Keratinocyte (primary cell): Measurements from ENCODE around the gene RERE. TPM values are rescaled to one million over a fixed set of nuclear protein-coding genes. Genes with fewer than 3 reads are reported as not detected.

Experiments used
- DNase-seq: peaks from one replicate; pipeline ENCODE4 v3.0.0-alpha.2; 2011; ENCODE audit warnings: low read depth, missing footprints, low spot score
- FAIRE-seq: peaks from 2 replicates; lab custom pipeline; 2011; peaks lifted over from hg19 to GRCh38; lab: Jason Lieb, UNC
- H2AFZ ChIP-seq: 2 replicates; pipeline ENCODE4 v1.6.0; 2012; ENCODE audit warnings: low read length, control low read depth, inconsistent platforms; ENCODE audit not compliant: control insufficient read depth
- H3K27ac ChIP-seq: 2 replicates; pipeline ENCODE4 v1.5.1; 2011; ENCODE audit warnings: low read length; ENCODE audit not compliant: control insufficient read depth, insufficient read depth
- H3K27me3 ChIP-seq: 3 replicates; pipeline ENCODE4 v1.6.0; 2011; ENCODE audit warnings: low read length; ENCODE audit not compliant: control insufficient read depth, insufficient read depth; ENCODE audit errors: extremely low read depth
- H3K36me3 ChIP-seq, 2 experiments: 2 replicates in 1 of 2; 3 replicates in 1 of 2; pipeline ENCODE4 v1.5.1; 2011; ENCODE audit warnings: low read length in 2 of 2, mild to moderate bottlenecking in 1 of 2; ENCODE audit not compliant: control insufficient read depth in 2 of 2, insufficient read depth in 2 of 2; ENCODE audit errors: extremely low read depth in 1 of 2
- H3K4me1 ChIP-seq: 3 replicates; pipeline ENCODE4 v1.5.1; 2011; ENCODE audit warnings: low read length; ENCODE audit not compliant: control insufficient read depth, insufficient read depth; ENCODE audit errors: extremely low read depth
- H3K4me2 ChIP-seq: 3 replicates; pipeline ENCODE4 v1.6.0; 2011; ENCODE audit warnings: low read depth, low read length; ENCODE audit not compliant: control insufficient read depth, insufficient read depth; ENCODE audit errors: extremely low read depth
- H3K4me3 ChIP-seq, 3 experiments: fragments of 200-600 bp in 1 of 3; sonication (generic) in 1 of 3; 2 replicates in 2 of 3; 3 replicates in 1 of 3; pipeline ENCODE4 v1.5.1; 2011 to 2016; ENCODE audit warnings: low read length in 3 of 3, mild to moderate bottlenecking in 3 of 3, control low read depth in 2 of 3, inconsistent platforms in 1 of 3, low read depth in 1 of 3, mixed read lengths in 1 of 3, mixed run types in 1 of 3, moderate library complexity in 1 of 3; ENCODE audit not compliant: control insufficient read depth in 2 of 3, insufficient read depth in 2 of 3; ENCODE audit errors: extremely low read depth in 1 of 3
- H3K79me2 ChIP-seq: 2 replicates; pipeline ENCODE4 v1.6.0; 2012; ENCODE audit warnings: low read length; ENCODE audit not compliant: control insufficient read depth, insufficient read depth
- H3K9ac ChIP-seq: 3 replicates; pipeline ENCODE4 v1.6.0; 2011; ENCODE audit warnings: low read length; ENCODE audit not compliant: control insufficient read depth, insufficient read depth; ENCODE audit errors: extremely low read depth
- H3K9me1 ChIP-seq: 3 replicates; pipeline ENCODE4 v1.6.0; 2011; ENCODE audit warnings: low read length; ENCODE audit not compliant: control insufficient read depth, insufficient read depth; ENCODE audit errors: extremely low read depth
- H3K9me3 ChIP-seq: 2 replicates; pipeline ENCODE4 v1.5.1; 2012; ENCODE audit warnings: low read depth, low read length; ENCODE audit not compliant: control insufficient read depth
- H4K20me1 ChIP-seq: 3 replicates; pipeline ENCODE4 v1.6.0; 2011; ENCODE audit warnings: low read length; ENCODE audit not compliant: control insufficient read depth, insufficient read depth; ENCODE audit errors: extremely low read depth
- EZH2 ChIP-seq: IDR thresholded peaks from one replicate; pipeline ENCODE4 v1.6.1; 2012; ENCODE audit warnings: inconsistent platforms, mild to moderate bottlenecking, low read length, moderate library complexity
- dilution Hi-C: fragments of 300-500 bp; cut with MboI; formaldehyde crosslinking; loops from one replicate; pipeline ENCODE4 v1.7.0; 2020; ENCODE audit warnings: low sequenced_read_pairs; ENCODE audit not compliant: extremely low pct_ligation_motif_present
- polyA plus RNA-seq, 5 experiments: library from polyadenylated mRNA; depleted of rRNA in 3 of 5; stranded (reverse) in 3 of 5; stranded (forward) in 1 of 5; unstranded in 1 of 5; fragments of >200 nt; gene quantifications; 1 replicate in 1 of 5; 2 replicates in 3 of 5; 3 replicates in 1 of 5; pipeline versions ENCODE4 v1.2.1 to v1.2.3, GENCODE V29; 2011 to 2012; ENCODE audit warnings: missing spikeins in 2 of 5, low read depth in 1 of 5, low replicate concordance in 1 of 5
- TF ChIP-seq, protein P1 (sequence below), 3 experiments: IDR thresholded peaks in 1 of 3; conservative IDR thresholded peaks in 1 of 3; optimal IDR thresholded peaks in 1 of 3; 2 replicates in 2 of 3; 3 replicates in 1 of 3; pipeline versions ENCODE3 to v1.5.1; 2011; ENCODE audit warnings: low read length in 3 of 3, mild to moderate bottlenecking in 3 of 3, moderate library complexity in 2 of 3, control low read depth in 1 of 3, inconsistent platforms in 1 of 3; ENCODE audit not compliant: insufficient read depth in 2 of 3; ENCODE audit errors: extremely low read depth in 1 of 3

The RERE gene
- polyA plus RNA-seq, 1 donor (not counting 4 experiments of a cell fraction or from before 2014, with no cell fraction given), result 3.8 TPM

DNA sequence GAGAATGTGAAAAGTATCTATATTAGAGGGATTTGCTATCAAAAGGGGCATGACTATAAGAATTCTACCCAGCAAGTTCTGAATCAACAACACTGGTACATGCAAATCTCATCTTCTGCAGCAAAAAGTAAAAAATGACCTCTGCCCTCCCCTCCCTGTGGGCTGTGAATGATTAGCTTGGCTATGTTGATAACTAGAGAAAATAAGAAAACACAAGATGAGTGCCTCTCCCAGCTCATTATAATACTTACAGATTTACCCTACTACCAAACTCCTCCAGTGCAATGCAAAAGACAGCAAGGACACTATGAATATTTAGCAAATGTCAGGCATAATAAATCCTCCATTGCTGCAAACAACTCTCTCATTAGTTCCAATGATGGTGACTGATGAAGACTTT lies 397.1 kb downstream of the RERE start:
- peak overlapping the region; percentile 97 for H3K4me2 ChIP-seq
- H3K36me3 ChIP-seq, result peaks cover 5 to 9% of the 10 kb centered on the region in 2 experiments
- dilution Hi-C loops, result no loop called here
- H3K9ac ChIP-seq, result no peak overlapping the region
- FAIRE-seq, result no peak
- no peak for DNase-seq
- H3K27ac ChIP-seq, result no peak overlapping the region
- H3K4me3 ChIP-seq, result no peak overlapping the region
- no peaks in the 10 kb centered on the region for H4K20me1 ChIP-seq
- no peaks in the 10 kb centered on the region for H3K9me3 ChIP-seq
- no peaks in the 10 kb centered on the region for H3K9me1 ChIP-seq
- no peaks in the 10 kb centered on the region for H3K27me3 ChIP-seq
- TF ChIP-seq EZH2, result no peak
- TF ChIP-seq, protein P1, sequence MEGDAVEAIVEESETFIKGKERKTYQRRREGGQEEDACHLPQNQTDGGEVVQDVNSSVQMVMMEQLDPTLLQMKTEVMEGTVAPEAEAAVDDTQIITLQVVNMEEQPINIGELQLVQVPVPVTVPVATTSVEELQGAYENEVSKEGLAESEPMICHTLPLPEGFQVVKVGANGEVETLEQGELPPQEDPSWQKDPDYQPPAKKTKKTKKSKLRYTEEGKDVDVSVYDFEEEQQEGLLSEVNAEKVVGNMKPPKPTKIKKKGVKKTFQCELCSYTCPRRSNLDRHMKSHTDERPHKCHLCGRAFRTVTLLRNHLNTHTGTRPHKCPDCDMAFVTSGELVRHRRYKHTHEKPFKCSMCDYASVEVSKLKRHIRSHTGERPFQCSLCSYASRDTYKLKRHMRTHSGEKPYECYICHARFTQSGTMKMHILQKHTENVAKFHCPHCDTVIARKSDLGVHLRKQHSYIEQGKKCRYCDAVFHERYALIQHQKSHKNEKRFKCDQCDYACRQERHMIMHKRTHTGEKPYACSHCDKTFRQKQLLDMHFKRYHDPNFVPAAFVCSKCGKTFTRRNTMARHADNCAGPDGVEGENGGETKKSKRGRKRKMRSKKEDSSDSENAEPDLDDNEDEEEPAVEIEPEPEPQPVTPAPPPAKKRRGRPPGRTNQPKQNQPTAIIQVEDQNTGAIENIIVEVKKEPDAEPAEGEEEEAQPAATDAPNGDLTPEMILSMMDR (optimal IDR thresholded peaks at IDR 0.05 in 1 of 3, IDR thresholded peaks at IDR 0.05 in 1 of 3, conservative IDR thresholded peaks at IDR 0.05 in 1 of 3; ENCODE audit: extremely low read depth in 1 of 3, insufficient read depth in 2 of 3, low read length in 3 of 3), result no peak
- peaks cover 28% of the 10 kb centered on the region for H3K79me2 ChIP-seq
- peaks cover 36% of the 10 kb centered on the region for H3K4me1 ChIP-seq
- no peak overlapping the region for H2AFZ ChIP-seq

DNA sequence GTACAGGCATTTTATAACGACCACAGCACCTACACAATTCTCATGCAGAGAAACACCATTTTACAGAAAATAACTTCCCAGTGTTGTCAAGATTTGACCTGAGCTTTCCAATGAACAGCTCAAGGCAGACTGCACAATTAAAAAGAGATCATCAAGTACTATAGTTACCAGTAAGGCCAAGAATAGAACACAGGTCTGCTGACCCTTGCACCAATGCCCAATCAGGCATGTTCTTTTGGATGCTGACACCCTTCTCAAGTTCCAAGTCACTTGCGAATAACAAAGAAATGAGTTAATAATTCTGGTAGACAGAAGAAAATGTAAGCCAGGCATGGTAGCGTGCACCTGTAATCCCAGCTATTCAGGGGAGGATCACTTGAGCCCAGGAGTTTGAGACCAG lies 397.6 kb downstream of the RERE start:
- Histone ChIP-seq H3K79me2 (peaks cover 28% of the 10 kb centered on the region), H4K20me1 (no peaks in the 10 kb centered on the region)

More for the DNA sequence above, 397.6 kb downstream of the RERE start:
- Histone ChIP-seq H3K36me3 (peaks cover 5 to 9% of the 10 kb centered on the region in 2 experiments), H3K9ac (no peak overlapping the region), H3K4me2 (no peak overlapping the region), H3K9me3 (no peaks in the 10 kb centered on the region), H3K4me1 (peaks cover 34% of the 10 kb centered on the region), H3K27ac (no peak overlapping the region), H3K4me3 (no peak overlapping the region), H3K9me1 (no peaks in the 10 kb centered on the region), H2AFZ (no peak overlapping the region), H3K27me3 (no peaks in the 10 kb centered on the region)
- dilution Hi-C loops, result no loop called here
- DNase-seq (no peak), FAIRE-seq (no peak)
- TF ChIP-seq, protein P1 (optimal IDR thresholded peaks at IDR 0.05 in 1 of 3, IDR thresholded peaks at IDR 0.05 in 1 of 3, conservative IDR thresholded peaks at IDR 0.05 in 1 of 3; ENCODE audit: extremely low read depth in 1 of 3, insufficient read depth in 2 of 3, low read length in 3 of 3), result no peak
- TF ChIP-seq EZH2, result no peak
